GM12878 (cell line): ENCODE data around the gene SOCS1. TPM values are rescaled to one million over a fixed set of nuclear protein-coding genes. Genes with fewer than 3 reads are reported as not detected.

Source experiments
- CBFB ChIP-seq: IDR thresholded peaks from 2 replicates; pipeline ENCODE4 v1.6.1; 2016; ENCODE audit warnings: antibody characterized with exemption, low read depth
- CEBPZ ChIP-seq: fragments of 150-350 bp; IDR thresholded peaks from 2 replicates; pipeline ENCODE4 v1.6.1; 2016; ENCODE audit warnings: low read depth, low read length
- FOXK2 ChIP-seq: fragments of 450-650 bp; IDR thresholded peaks from 2 replicates; pipeline ENCODE4 v1.6.1; 2017; ENCODE audit warnings: mild to moderate bottlenecking, moderate library complexity
- HDAC2 ChIP-seq: fragments of 200-600 bp; sonication (generic); IDR thresholded peaks from 2 replicates; pipeline ENCODE4 v1.6.1; 2017
- HDAC6 ChIP-seq: fragments of 200-600 bp; sonication (generic); IDR thresholded peaks from one replicate; pipeline ENCODE4 v1.8.0; 2017; ENCODE audit warnings: antibody characterized with exemption; ENCODE audit not compliant: unreplicated experiment
- JUND ChIP-seq: IDR thresholded peaks from 2 replicates; pipeline ENCODE4 v1.6.1; 2012; ENCODE audit warnings: low read depth, mild to moderate bottlenecking, low read length, improper control_type of control experiment, moderate library complexity
- MAX ChIP-seq: IDR thresholded peaks from 2 replicates; pipeline ENCODE4 v1.6.1; 2012; ENCODE audit warnings: low read depth, low read length, improper control_type of control experiment
- NFYB ChIP-seq: IDR thresholded peaks from 2 replicates; pipeline ENCODE4 v1.6.1; 2011; ENCODE audit warnings: low read depth, mild to moderate bottlenecking, low read length, improper control_type of control experiment, moderate library complexity; ENCODE audit not compliant: insufficient read depth
- NKRF ChIP-seq: fragments of 450-650 bp; conservative IDR thresholded peaks from 2 replicates; pipeline ENCODE4 v1.6.1; 2017; ENCODE audit warnings: mild to moderate bottlenecking, moderate library complexity
- POLR2AphosphoS2 ChIP-seq: IDR thresholded peaks from 2 replicates; pipeline ENCODE4 v1.6.1; 2011; ENCODE audit warnings: low read depth, mild to moderate bottlenecking, low read length, improper control_type of control experiment, moderate library complexity
- POU2F2 ChIP-seq: IDR thresholded peaks from 3 replicates; pipeline ENCODE4 v1.6.1; 2011; ENCODE audit warnings: low read depth, mild to moderate bottlenecking, low read length, borderline replicate concordance
- RAD21 ChIP-seq: IDR thresholded peaks from 2 replicates; pipeline ENCODE4 v1.6.1; 2011; ENCODE audit warnings: mild to moderate bottlenecking, low read depth, low read length, moderate library complexity; ENCODE audit not compliant: insufficient read depth
- SMAD5 ChIP-seq: IDR thresholded peaks from 2 replicates; pipeline ENCODE4 v1.6.1; 2016; ENCODE audit warnings: antibody characterized with exemption, low read depth
- SMC3 ChIP-seq: IDR thresholded peaks from 2 replicates; pipeline ENCODE4 v1.6.1; 2011; ENCODE audit warnings: low read length, improper control_type of control experiment, borderline replicate concordance
- SPI1 ChIP-seq: IDR thresholded peaks from 2 replicates; pipeline ENCODE4 v1.6.1; 2011; ENCODE audit warnings: low read depth, mild to moderate bottlenecking, low read length, moderate library complexity, borderline replicate concordance; ENCODE audit not compliant: insufficient read depth
- SUZ12 ChIP-seq: fragments of 200-600 bp; sonication (generic); IDR thresholded peaks from one replicate; pipeline ENCODE4 v1.6.1; 2018; ENCODE audit warnings: antibody characterized with exemption, mild to moderate bottlenecking; ENCODE audit not compliant: unreplicated experiment
- ZBED1 ChIP-seq: IDR thresholded peaks from 2 replicates; pipeline ENCODE4 v1.6.1; 2016; ENCODE audit warnings: borderline replicate concordance
- ZSCAN29 ChIP-seq: fragments of 450-650 bp; IDR thresholded peaks from 2 replicates; pipeline ENCODE4 v1.6.1; 2017; ENCODE audit warnings: mild to moderate bottlenecking, moderate library complexity
- polyA plus RNA-seq, 11 experiments: library from polyadenylated mRNA; depleted of rRNA in 4 of 11; unstranded in 6 of 11; stranded (reverse) in 5 of 11; fragments of >200 nt; fragmentation: Nextera tagmentation in 4 of 11; fragmentation: Illumina TruSeq in 1 of 11; extraction: Ambion mirVana in 4 of 11; extraction: Trizol in 1 of 11; gene quantifications; 1 replicate in 1 of 11; 2 replicates in 10 of 11; pipeline versions ENCODE4 v1.2.1 to v1.2.3, GENCODE V29; 2011 to 2016; ENCODE audit warnings: inconsistent platforms in 2 of 11, missing spikeins in 2 of 11, low read depth in 1 of 11
- total RNA-seq, 4 experiments: library from RNA; depleted of rRNA in 3 of 4; stranded (reverse); fragments of >200 nt in 3 of 4; fragmentation: Illumina TruSeq in 1 of 4; extraction: Trizol in 1 of 4; gene quantifications; 2 replicates each; pipeline versions ENCODE4 v1.2.1 to v1.2.3, GENCODE V29; 2013 to 2021
- TF ChIP-seq, protein P1 (sequence below): fragments of 450-650 bp; IDR thresholded peaks from 2 replicates; pipeline ENCODE4 v1.6.1; 2016; ENCODE audit warnings: mild to moderate bottlenecking, moderate library complexity, borderline replicate concordance

SOCS1 gene
- total and polyA plus RNA-seq, 10 of the 15 experiments (the other 5 are each of a cell fraction or from before 2014, with no cell fraction given), result 0.42 to 39.8 (median 11.2) TPM

- TF ChIP-seq ZBED1 (0 out of 2 replicates have a peak, but pooled peaks have one; percentile 21), NKRF (peak; percentile 18; the same call in 1 of the 2 replicates), HDAC6 (no peak), ZSCAN29 (0 out of 2 replicates have a peak, but pooled peaks have one; percentile 16), JUND (no peak), RAD21 (no peak), POU2F2 (peak; percentile 23; the same call in 2 of the 3 replicates), MAX (peak; percentile 47; the same call in 1 of the 2 replicates), SMC3 (no peak), CEBPZ (no peak), SMAD5 (peak; percentile 6; the same call in 1 of the 2 replicates), HDAC2 (no peak), FOXK2 (0 out of 2 replicates have a peak, but pooled peaks have one; percentile 25), SPI1 (no peak), SUZ12 (no peak), POLR2AphosphoS2 (peak; percentile 74; the same call in 1 of the 2 replicates), CBFB (0 out of 2 replicates have a peak, but pooled peaks have one; percentile 41), NFYB (no peak)
- TF ChIP-seq, protein P1, sequence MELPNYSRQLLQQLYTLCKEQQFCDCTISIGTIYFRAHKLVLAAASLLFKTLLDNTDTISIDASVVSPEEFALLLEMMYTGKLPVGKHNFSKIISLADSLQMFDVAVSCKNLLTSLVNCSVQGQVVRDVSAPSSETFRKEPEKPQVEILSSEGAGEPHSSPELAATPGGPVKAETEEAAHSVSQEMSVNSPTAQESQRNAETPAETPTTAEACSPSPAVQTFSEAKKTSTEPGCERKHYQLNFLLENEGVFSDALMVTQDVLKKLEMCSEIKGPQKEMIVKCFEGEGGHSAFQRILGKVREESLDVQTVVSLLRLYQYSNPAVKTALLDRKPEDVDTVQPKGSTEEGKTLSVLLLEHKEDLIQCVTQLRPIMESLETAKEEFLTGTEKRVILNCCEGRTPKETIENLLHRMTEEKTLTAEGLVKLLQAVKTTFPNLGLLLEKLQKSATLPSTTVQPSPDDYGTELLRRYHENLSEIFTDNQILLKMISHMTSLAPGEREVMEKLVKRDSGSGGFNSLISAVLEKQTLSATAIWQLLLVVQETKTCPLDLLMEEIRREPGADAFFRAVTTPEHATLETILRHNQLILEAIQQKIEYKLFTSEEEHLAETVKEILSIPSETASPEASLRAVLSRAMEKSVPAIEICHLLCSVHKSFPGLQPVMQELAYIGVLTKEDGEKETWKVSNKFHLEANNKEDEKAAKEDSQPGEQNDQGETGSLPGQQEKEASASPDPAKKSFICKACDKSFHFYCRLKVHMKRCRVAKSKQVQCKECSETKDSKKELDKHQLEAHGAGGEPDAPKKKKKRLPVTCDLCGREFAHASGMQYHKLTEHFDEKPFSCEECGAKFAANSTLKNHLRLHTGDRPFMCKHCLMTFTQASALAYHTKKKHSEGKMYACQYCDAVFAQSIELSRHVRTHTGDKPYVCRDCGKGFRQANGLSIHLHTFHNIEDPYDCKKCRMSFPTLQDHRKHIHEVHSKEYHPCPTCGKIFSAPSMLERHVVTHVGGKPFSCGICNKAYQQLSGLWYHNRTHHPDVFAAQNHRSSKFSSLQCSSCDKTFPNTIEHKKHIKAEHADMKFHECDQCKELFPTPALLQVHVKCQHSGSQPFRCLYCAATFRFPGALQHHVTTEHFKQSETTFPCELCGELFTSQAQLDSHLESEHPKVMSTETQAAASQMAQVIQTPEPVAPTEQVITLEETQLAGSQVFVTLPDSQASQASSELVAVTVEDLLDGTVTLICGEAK, result no peak
These were observed 4.2 kb downstream of the SOCS1 start (continued) for GRCh38 chr16:11251525-11252481.
